ENCODE results near the gene SLC22A5. TPM values are rescaled to one million over a fixed set of nuclear protein-coding genes. Genes with fewer than 3 reads are reported as not detected.
"Not testable (repeated sequence)": the region's sequence is repeated elsewhere in the genome, so short reads cannot be mapped to it uniquely, and the experiment has no call there.

SLC22A5 gene
- total RNA-seq, 1 donor from 2014 or later = 0.81 TPM

GRCh38 chr5:132397224-132397623, 27.7 kb downstream of the SLC22A5 start:
- no peak for DNase-seq
- H3K27ac Mint-ChIP-seq (ENCODE audit: unreplicated experiment) = no peak overlapping the region
- no peaks in the 10 kb centered on the region for H3K36me3 Mint-ChIP-seq (ENCODE audit: unreplicated experiment)
- peaks cover 3% of the 10 kb centered on the region for H3K9me3 Mint-ChIP-seq (ENCODE audit: unreplicated experiment)
- peaks cover 7% of the 10 kb centered on the region for H3K4me1 Mint-ChIP-seq (ENCODE audit: low read depth, unreplicated experiment)
- peaks cover 1% of the 10 kb centered on the region for H3K27me3 Mint-ChIP-seq (ENCODE audit: unreplicated experiment)
- H3K4me3 Mint-ChIP-seq (ENCODE audit: unreplicated experiment) = no peak overlapping the region
- TF ChIP-seq CTCF (IDR thresholded peaks at IDR 0.05; ENCODE audit: partially characterized antibody, unreplicated experiment) = no peak

- not testable (repeated sequence) for H3K27ac Mint-ChIP-seq (ENCODE audit: unreplicated experiment); H3K27me3 Mint-ChIP-seq (ENCODE audit: unreplicated experiment); H3K4me3 Mint-ChIP-seq (ENCODE audit: unreplicated experiment); H3K4me1 Mint-ChIP-seq (ENCODE audit: low read depth, unreplicated experiment); H3K9me3 Mint-ChIP-seq (ENCODE audit: unreplicated experiment); H3K36me3 Mint-ChIP-seq (ENCODE audit: unreplicated experiment)
- DNase-seq = peak; percentile 30
These were observed 28.6 kb downstream of the SLC22A5 start for GRCh38 chr5:132397936-132398675.

DNA sequence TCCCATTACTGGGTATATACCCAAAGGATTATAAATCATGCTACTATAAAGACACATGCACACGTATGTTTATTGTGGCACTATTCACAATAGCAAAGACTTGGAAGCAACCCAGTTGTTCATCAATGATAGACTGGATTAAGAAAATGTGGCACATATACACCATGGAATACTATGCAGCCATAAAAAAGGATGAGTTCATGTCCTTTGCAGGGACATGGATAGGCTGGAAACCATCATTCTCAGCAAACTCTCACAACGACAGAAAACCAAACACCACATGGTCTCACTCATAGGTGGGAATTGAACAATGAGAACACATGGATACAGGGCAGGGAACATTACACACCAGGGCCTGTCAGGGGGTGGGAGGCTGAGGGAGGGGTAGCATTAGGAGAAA, 34.5 kb downstream of the SLC22A5 start:
- H3K4me3 Mint-ChIP-seq (ENCODE audit: unreplicated experiment); H3K9me3 Mint-ChIP-seq (ENCODE audit: unreplicated experiment); DNase-seq; H3K36me3 Mint-ChIP-seq (ENCODE audit: unreplicated experiment); H3K4me1 Mint-ChIP-seq (ENCODE audit: low read depth, unreplicated experiment); H3K27ac Mint-ChIP-seq (ENCODE audit: unreplicated experiment); H3K27me3 Mint-ChIP-seq (ENCODE audit: unreplicated experiment): not testable (repeated sequence)

DNA sequence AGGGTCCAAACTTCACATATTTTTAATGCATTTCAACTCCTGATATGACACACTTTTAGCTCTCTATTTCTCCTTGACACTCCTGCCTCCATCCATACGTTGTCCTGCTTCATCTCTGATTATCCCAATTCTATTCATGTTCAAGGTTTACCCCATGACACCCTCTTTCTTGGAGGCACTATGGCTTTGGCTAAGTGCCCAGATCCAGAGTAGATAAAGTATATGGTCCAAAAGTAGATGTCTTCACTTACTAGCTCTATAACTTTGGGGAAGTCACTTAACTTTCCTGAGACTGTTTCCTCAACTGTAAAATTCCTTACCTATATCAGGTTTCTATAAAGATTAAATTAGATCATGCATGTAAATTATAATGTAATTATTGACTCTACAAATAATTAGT, 36.1 kb downstream of the SLC22A5 start:
- no peak for TF ChIP-seq CTCF (IDR thresholded peaks at IDR 0.05; ENCODE audit: partially characterized antibody, unreplicated experiment)
- Mint-ChIP-seq H3K9me3 (ENCODE audit: unreplicated experiment) (peaks cover 6% of the 10 kb centered on the region), H3K36me3 (ENCODE audit: unreplicated experiment) (no peaks in the 10 kb centered on the region), H3K4me3 (ENCODE audit: unreplicated experiment) (no peak overlapping the region), H3K27me3 (ENCODE audit: unreplicated experiment) (no peaks in the 10 kb centered on the region), H3K4me1 (ENCODE audit: low read depth, unreplicated experiment) (no peaks in the 10 kb centered on the region), H3K27ac (ENCODE audit: unreplicated experiment) (no peak overlapping the region)
- no peak for DNase-seq

GRCh38 chr5:132406144-132406783, 36.8 kb downstream of the SLC22A5 start:
- TF ChIP-seq CTCF (IDR thresholded peaks at IDR 0.05; ENCODE audit: partially characterized antibody, unreplicated experiment) = no peak
- Mint-ChIP-seq H3K4me1 (ENCODE audit: low read depth, unreplicated experiment) (peaks cover under 1% of the 10 kb centered on the region), H3K36me3 (ENCODE audit: unreplicated experiment) (no peaks in the 10 kb centered on the region), H3K27me3 (ENCODE audit: unreplicated experiment) (peaks cover 1% of the 10 kb centered on the region), H3K9me3 (ENCODE audit: unreplicated experiment) (peaks cover 6% of the 10 kb centered on the region), H3K4me3 (ENCODE audit: unreplicated experiment) (no peak overlapping the region), H3K27ac (ENCODE audit: unreplicated experiment) (no peak overlapping the region)
- no peak for DNase-seq

GRCh38 chr5:132407970-132408369, 38.5 kb downstream of the SLC22A5 start:
- Mint-ChIP-seq H3K9me3 (ENCODE audit: unreplicated experiment) (peaks cover 3% of the 10 kb centered on the region), H3K36me3 (ENCODE audit: unreplicated experiment) (no peaks in the 10 kb centered on the region), H3K4me1 (ENCODE audit: low read depth, unreplicated experiment) (peaks cover 3% of the 10 kb centered on the region), H3K4me3 (ENCODE audit: unreplicated experiment) (no peak overlapping the region), H3K27me3 (ENCODE audit: unreplicated experiment) (peaks cover 3% of the 10 kb centered on the region), H3K27ac (ENCODE audit: unreplicated experiment) (no peak overlapping the region)
- no peak for DNase-seq
- no peak for TF ChIP-seq CTCF (IDR thresholded peaks at IDR 0.05; ENCODE audit: partially characterized antibody, unreplicated experiment)
